Esophagus muscularis mucosa (tissue), 4 donors: Measurements from ENCODE around the gene TINCR. TPM values are rescaled to one million over a fixed set of nuclear protein-coding genes. Genes with fewer than 3 reads are reported as not detected.

Source experiments
- DNase-seq: peaks from one replicate; pipeline ENCODE4 v3.0.0-alpha.2; 2017; ENCODE audit errors: extremely low spot score
- H3K27ac ChIP-seq, 4 donors: fragments of 200-600 bp; sonication (generic); replicated peaks in 1 of 4; 1 replicate in 3 of 4; 2 replicates in 1 of 4; pipeline ENCODE4 v1.5.1; 2016 to 2019; ENCODE audit warnings: mild to moderate bottlenecking in 1 of 4
- H3K27me3 ChIP-seq, 4 donors: fragments of 200-600 bp; sonication (generic); one replicate each; pipeline versions ENCODE4 v1.5.1 to v1.6.0; 2016 to 2019
- H3K36me3 ChIP-seq, 4 donors: fragments of 200-600 bp; sonication (generic); one replicate each; pipeline ENCODE4 v1.5.1; 2016 to 2019
- H3K4me1 ChIP-seq, 4 donors: fragments of 200-600 bp; sonication (generic); one replicate each; pipeline ENCODE4 v1.5.1; 2016 to 2019
- H3K4me3 ChIP-seq, 4 donors: fragments of 200-600 bp; sonication (generic); 1 replicate in 2 of 4; 2 replicates in 2 of 4; pipeline ENCODE4 v1.5.1; 2016 to 2019; ENCODE audit warnings: mild to moderate bottlenecking in 4 of 4, moderate library complexity in 1 of 4
- H3K9me3 ChIP-seq, 4 donors: fragments of 200-600 bp; sonication (generic); 1 replicate in 3 of 4; 2 replicates in 1 of 4; pipeline ENCODE4 v1.5.1; 2016 to 2019
- EP300 ChIP-seq: sonication (generic); formaldehyde crosslinking; IDR thresholded peaks from one replicate; pipeline ENCODE4 v1.6.1; 2017; ENCODE audit warnings: antibody characterized with exemption
- POLR2A ChIP-seq: fragments of 450-650 bp; IDR thresholded peaks from one replicate; pipeline ENCODE4 v1.6.1; 2017; ENCODE audit warnings: antibody characterized with exemption, moderate library complexity, mild to moderate bottlenecking, low read depth
- POLR2AphosphoS5 ChIP-seq, 2 donors: sonication (generic); formaldehyde crosslinking; IDR thresholded peaks; one replicate each; pipeline ENCODE4 v1.6.1; 2017; ENCODE audit warnings: antibody characterized with exemption in 2 of 2
- WGBS: methylation state at CpG from one replicate; pipeline ENCODE4 v1.1.5; 2018; 5-methylcytosine and 5-hydroxymethylcytosine counted together
- intact Hi-C: fragments of 100-400 bp; cut with DNase I; formaldehyde crosslinking; loops from one replicate; pipeline ENCODE4 v1.15.1; 2023
- total RNA-seq, 4 donors: library from RNA; depleted of rRNA; stranded (reverse); fragments of >200 nt; gene quantifications; one replicate each; pipeline versions ENCODE4 v1.1.0 to v1.2.1, GENCODE V29; 2016
- TF ChIP-seq, protein P1 (sequence below), 3 experiments: fragments of 200-600 bp in 2 of 3; fragments of 450-650 bp in 1 of 3; sonication (generic) in 2 of 3; IDR thresholded peaks; one replicate each; pipeline ENCODE4 v1.5.1; 2017 to 2019; ENCODE audit warnings: antibody characterized with exemption in 3 of 3, mild to moderate bottlenecking in 2 of 3, moderate library complexity in 1 of 3

TINCR gene
- total RNA-seq, 4 donors from 2014 or later, result 0.17 to 2.9 (median 0.33) TPM; not detected in 1

DNA sequence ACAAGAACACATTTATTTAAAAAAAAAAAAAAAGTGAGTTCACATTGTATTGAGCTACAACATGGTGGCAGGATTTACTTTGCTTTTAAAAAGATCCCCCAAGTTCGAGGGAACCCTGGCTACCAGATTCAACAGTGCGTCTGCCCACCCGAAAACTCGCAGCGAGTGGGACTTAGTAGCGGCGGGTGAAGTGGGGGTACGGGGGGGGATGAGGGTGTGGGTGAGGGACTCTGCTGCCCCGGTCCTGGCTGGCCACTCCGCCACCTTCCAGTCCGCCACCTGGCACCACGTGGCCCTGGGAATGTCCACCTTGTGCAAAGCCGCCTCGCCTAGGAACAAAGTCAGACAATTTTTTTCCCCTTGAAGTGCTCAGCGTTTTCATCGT lies 19.3 kb upstream of the TINCR start:
- no peak for DNase-seq
- intact Hi-C loops, result no loop called here
- Histone ChIP-seq H3K36me3 (peaks cover 52 to 85% (median 79%) of the 10 kb centered on the region in 4 donors), H3K4me1 (peaks cover 16 to 19% (median 19%) of the 10 kb centered on the region in 4 donors), H3K9me3 (no peaks in the 10 kb centered on the region), H3K4me3 (no peak overlapping the region), H3K27ac (no peak overlapping the region), H3K27me3 (no peaks in the 10 kb centered on the region)
- no peak for TF ChIP-seq EP300
- no peak for TF ChIP-seq POLR2A
- TF ChIP-seq, protein P1, sequence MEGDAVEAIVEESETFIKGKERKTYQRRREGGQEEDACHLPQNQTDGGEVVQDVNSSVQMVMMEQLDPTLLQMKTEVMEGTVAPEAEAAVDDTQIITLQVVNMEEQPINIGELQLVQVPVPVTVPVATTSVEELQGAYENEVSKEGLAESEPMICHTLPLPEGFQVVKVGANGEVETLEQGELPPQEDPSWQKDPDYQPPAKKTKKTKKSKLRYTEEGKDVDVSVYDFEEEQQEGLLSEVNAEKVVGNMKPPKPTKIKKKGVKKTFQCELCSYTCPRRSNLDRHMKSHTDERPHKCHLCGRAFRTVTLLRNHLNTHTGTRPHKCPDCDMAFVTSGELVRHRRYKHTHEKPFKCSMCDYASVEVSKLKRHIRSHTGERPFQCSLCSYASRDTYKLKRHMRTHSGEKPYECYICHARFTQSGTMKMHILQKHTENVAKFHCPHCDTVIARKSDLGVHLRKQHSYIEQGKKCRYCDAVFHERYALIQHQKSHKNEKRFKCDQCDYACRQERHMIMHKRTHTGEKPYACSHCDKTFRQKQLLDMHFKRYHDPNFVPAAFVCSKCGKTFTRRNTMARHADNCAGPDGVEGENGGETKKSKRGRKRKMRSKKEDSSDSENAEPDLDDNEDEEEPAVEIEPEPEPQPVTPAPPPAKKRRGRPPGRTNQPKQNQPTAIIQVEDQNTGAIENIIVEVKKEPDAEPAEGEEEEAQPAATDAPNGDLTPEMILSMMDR (IDR thresholded peaks at IDR 0.05), result no peak
- TF ChIP-seq POLR2AphosphoS5 (IDR thresholded peaks at IDR 0.05), result no peak
- WGBS, result 93% methylated on average over 16 of the region's 16 CpGs

DNA sequence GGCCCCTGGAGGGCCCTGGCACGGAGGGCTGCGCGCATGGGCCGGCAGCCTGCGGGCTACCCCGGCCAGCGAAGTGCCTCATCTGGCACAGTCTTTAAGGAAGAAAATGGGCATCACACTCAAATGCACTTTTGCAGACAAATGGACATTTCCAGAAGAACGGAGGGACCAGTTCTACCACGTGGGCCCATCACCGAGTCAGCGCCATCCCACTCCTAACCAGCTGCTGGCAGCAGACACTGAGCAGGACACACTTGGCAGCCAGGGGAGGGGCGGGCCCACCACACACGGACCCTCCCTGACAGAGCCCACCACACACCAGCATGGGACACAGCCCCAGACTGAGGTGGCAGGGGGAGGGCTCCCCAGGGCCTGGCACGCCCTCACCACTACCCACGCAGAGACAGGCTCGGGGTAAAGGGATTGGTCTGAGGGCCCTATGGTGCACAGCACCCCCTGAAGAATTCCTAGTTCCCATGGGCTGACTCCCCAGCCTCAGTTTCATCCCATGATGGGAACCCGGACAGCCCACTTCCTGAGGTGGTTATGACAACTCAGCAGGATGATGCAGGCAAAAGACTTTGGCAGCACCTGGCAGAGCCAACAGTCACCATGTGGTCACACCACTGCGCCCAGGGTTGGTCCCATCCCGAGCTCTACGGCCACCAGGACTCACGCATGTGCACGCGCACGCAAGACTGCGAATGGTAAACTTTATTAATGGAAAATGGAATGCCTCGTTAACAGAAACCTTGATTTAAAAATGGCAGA lies 18.7 kb upstream of the TINCR start:
- H3K27ac ChIP-seq, result peak overlapping the region; percentile 65 to 83 (median 74)
- DNase-seq, result no peak
- H3K27me3 ChIP-seq, result no peaks in the 10 kb centered on the region
- peaks cover 47 to 85% (median 79%) of the 10 kb centered on the region in 4 donors for H3K36me3 ChIP-seq
- H3K4me3 ChIP-seq, result no peak overlapping the region
- TF ChIP-seq POLR2AphosphoS5 (IDR thresholded peaks at IDR 0.05) (no peak), POLR2A (peak; percentile 7), EP300 (no peak)
- TF ChIP-seq, protein P1 (IDR thresholded peaks at IDR 0.05), result no peak
- peaks cover 16 to 19% (median 19%) of the 10 kb centered on the region in 4 donors for H3K4me1 ChIP-seq
- intact Hi-C loops, result no loop called here
- WGBS, result 73% methylated on average over 18 of the region's 26 CpGs
- no peaks in the 10 kb centered on the region for H3K9me3 ChIP-seq

DNA sequence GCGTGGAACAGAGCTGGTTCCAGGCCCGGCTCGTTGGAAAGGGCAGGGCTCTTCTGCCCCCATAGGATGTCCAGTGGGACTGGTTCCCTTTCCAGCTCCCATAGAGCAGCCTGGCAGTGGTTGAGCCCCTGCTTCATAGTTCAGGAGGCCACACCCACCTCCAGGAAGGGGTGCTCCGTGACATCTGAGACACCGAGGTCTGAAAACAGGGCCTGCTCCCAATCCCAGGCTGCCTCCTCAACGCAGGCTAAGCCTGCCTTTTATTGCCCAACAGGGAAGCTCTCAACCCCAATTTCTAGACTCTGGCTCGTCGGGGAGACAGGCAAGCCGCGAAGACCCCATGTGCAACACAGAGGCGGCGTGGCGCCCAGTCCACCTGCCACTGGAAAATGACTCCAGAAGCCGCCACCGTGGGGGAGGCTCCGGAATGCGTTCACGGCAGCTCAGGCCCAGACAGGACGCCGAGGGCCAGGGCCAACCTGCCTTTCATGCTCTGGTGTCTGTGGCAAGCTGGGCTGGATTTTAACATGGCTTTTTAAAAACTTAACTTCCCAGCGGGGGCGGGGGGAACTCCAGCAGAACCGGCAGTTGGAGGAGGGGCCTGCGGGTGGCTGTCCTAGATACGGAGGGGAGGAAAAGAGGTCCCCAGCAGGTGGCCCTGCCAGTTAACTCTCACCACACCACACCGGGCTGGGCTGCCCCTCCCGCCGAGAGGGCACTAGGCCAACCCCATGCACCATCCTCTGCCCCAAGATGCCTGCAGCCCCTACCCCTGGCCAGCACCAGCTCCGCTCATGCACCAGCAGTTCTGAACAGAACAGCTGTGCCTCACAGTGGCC lies 17.9 kb upstream of the TINCR start:
- H3K9me3 ChIP-seq, result no peaks in the 10 kb centered on the region
- H3K27ac ChIP-seq, result peak overlapping the region; percentile 65 to 83 (median 74)
- intact Hi-C loops, result no loop called here
- peak overlapping the region in 1 of 4 donors; percentile 9 for H3K4me3 ChIP-seq
- H3K4me1 ChIP-seq, result peaks cover 16 to 19% (median 19%) of the 10 kb centered on the region in 4 donors
- WGBS, result 20% methylated on average over 1 of the region's 29 CpGs
- DNase-seq, result no peak
- TF ChIP-seq POLR2AphosphoS5 (IDR thresholded peaks at IDR 0.05) (peak in 1 of 2 donors; percentile 19), EP300 (no peak)
- H3K27me3 ChIP-seq, result no peaks in the 10 kb centered on the region
- H3K36me3 ChIP-seq, result peaks cover 39 to 81% (median 74%) of the 10 kb centered on the region in 4 donors

DNA sequence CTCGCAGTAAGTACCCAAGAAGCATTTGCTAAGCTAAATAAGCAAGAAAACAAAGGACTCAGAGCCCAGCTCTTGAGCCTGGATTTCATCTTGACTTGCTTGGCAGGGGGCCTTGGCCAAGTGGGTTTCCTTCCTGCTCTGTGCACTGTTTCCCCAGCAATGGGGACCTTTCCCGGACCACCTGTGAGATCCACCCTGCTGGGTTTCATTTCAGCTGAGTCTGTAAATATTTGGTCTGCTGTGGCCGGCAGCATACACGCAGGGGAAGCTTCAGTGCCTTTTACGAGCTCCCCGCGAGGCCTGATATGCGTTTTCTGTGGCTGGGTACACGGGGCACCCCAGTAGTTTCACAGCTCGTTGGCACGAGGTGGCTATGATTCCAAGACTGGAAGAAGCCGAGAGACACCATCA lies 12.4 kb upstream of the TINCR start:
- H3K9me3 ChIP-seq, result no peaks in the 10 kb centered on the region
- H3K27me3 ChIP-seq, result no peaks in the 10 kb centered on the region
- H3K4me3 ChIP-seq, result no peak overlapping the region
- 64% methylated on average over 3 of the region's 12 CpGs for WGBS
- TF ChIP-seq POLR2A, result no peak
- TF ChIP-seq POLR2AphosphoS5 (IDR thresholded peaks at IDR 0.05), result no peak
- TF ChIP-seq EP300, result no peak
- TF ChIP-seq, protein P1 (IDR thresholded peaks at IDR 0.05), result no peak
- DNase-seq, result no peak
- peaks cover 5 to 47% (median 22%) of the 10 kb centered on the region in 4 donors for H3K36me3 ChIP-seq
- H3K27ac ChIP-seq, result no peak overlapping the region
- H3K4me1 ChIP-seq, result peaks cover 6 to 14% (median 11%) of the 10 kb centered on the region in 4 donors
- intact Hi-C loops, result no loop called here

DNA sequence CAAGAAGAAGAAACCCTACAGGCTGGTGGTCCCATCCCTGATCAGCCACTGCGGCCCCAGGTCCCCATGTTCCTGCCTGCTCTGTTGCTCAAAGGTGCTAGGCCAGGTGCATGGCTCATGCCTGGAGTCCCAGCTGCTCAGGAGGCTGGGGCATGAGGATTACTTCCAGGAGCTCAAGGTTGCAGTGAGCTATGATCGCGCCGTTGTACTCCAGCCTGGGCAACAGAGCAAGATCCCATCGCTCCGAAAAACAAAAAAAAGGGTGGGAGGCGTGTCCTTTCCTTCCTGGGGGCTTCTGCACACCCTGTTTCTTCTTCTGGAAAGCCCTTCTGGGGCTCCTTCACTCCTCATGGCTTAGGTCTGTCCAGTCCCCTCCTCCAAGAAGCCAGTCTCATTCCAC lies 11.9 kb upstream of the TINCR start:
- WGBS, result 89% methylated on average over 6 of the region's 7 CpGs
- Histone ChIP-seq H3K27ac (no peak overlapping the region), H3K36me3 (peaks cover 5 to 47% (median 22%) of the 10 kb centered on the region in 4 donors)

More for the DNA sequence above, 11.9 kb upstream of the TINCR start:
- Histone ChIP-seq H3K9me3 (no peaks in the 10 kb centered on the region), H3K4me3 (no peak overlapping the region), H3K27me3 (no peaks in the 10 kb centered on the region), H3K4me1 (peaks cover 5 to 11% (median 9%) of the 10 kb centered on the region in 4 donors)
- intact Hi-C loops, result loop anchor here (5.0 to 10.0 kb wide), 3 partner anchors 205 to 532 kb away; no protein-coding TSS in a partner anchor
- TF ChIP-seq, protein P1 (IDR thresholded peaks at IDR 0.05), result no peak
- TF ChIP-seq POLR2A (no peak), EP300 (no peak), POLR2AphosphoS5 (IDR thresholded peaks at IDR 0.05) (no peak)
- no peak for DNase-seq
